Activated CD4-positive, CD25-positive, alpha-beta regulatory T cell (primary cell): Measurements from ENCODE around the gene PDIK1L.

Experiments
- DNase-seq, 4 experiments: peaks; one replicate each; lab custom pipeline; 2025; lab: John Stamatoyannopoulos, UW

The PDIK1L gene

DNA sequence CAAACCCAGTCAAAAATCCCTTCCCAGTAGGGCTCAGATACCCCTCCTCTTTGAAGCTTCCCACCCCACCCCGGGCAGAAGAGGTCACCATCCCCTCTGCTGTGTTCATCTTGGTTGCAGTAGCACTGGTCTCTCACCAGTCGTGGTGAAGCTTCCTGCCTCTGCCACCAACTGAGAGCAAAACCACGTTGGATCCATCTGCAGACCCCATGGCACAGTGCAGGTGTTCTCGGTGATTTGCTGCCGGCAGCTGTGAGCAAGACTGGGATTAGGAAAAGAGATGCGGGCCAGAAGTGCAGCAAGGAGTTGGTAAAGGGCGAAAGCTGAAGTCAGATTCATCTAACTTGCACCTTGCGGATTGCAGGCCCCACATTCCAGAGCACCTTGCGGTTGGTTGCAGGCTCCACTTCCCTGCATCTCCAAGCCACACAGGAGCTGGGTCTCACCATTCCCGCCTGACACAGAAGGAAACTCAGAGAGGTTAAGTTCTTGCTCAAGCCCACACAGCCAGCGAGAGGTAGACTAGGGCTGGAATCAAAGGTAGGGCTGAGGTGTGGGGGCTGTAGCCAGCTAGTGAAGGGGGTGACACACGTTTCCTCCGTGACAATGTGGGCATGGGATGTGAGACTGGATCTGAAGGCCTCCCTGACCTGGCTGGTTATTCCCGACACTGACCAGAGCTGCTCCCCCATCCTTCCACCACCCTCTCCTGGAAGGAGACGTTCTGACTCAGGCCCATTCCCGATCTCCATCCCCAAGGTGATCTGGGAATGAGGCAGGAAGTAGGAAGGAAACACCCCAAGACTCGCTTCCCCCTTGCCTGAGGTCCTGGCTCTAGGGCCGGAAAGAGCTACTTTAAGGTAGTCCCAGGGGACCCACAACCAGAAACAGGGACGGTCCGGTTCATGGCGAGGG lies 44.0 kb downstream of the PDIK1L start:
- no peak for DNase-seq

DNA sequence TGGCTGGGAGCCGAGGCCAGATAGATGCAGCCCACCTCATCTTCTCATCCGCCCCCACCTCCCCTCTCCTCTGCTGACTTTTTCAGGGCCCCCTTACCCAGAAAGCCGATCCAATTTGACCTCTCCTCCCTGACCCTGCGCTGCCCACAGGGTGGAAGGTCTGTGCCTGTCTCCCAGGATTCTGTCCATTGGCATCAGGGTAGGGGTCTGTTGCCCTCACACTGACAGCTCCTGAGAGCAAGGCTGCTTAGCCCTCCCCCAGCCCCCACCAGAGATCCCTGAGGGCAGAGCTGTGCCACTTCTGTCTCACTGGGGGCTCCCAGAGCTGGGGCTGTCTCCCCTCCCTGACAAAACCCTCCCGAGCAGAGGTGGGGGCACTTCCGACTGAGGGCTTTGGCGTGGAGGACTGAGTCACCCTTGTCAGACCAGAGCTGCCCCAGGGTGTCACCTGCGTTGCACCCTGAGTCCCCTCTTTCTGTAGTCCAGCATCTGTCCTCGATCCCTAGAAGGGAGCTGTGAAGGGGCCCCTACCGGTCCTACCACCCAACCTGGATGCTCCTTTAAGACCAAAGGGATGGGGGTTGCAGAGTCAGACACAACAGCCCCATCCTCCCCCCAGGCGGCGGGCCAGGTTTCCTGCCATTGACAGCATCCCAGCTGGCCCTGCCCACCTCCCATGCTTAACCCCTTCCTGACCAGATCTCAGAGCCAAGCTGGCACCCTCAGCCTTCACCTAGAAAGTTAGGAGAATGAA lies 44.8 kb downstream of the PDIK1L start:
- DNase-seq: no peak

DNA sequence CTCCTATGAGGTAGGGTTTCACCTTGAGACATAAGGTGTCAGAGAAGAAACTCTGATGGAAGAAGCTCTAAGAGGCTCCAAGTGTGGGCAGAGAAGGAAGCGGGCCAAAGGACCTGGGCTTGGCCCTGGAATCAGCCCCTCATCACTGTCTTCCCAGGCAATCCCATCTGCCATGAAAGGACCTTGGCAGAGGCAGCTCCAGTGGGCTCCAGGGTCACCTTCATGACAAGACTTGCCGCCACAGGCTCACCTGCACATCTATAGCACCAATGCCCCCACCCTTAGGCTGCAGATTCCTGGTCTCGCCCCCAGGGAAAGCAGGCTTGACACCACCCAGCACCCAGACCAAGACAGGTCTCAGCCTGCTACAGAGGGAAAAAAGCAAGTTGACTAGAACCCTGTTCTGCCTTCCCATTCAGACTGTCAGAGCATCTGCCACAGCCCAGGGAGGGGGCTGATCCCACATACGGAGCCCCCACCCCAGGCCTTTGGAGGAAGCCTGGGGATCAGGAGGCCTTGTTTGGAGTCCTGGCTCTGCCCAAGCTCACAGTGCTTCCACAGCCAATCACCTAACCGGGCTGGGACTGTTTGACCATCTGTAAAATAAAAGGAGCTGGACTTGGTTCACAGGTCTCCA lies 46.8 kb downstream of the PDIK1L start:
- no peak for DNase-seq

DNA sequence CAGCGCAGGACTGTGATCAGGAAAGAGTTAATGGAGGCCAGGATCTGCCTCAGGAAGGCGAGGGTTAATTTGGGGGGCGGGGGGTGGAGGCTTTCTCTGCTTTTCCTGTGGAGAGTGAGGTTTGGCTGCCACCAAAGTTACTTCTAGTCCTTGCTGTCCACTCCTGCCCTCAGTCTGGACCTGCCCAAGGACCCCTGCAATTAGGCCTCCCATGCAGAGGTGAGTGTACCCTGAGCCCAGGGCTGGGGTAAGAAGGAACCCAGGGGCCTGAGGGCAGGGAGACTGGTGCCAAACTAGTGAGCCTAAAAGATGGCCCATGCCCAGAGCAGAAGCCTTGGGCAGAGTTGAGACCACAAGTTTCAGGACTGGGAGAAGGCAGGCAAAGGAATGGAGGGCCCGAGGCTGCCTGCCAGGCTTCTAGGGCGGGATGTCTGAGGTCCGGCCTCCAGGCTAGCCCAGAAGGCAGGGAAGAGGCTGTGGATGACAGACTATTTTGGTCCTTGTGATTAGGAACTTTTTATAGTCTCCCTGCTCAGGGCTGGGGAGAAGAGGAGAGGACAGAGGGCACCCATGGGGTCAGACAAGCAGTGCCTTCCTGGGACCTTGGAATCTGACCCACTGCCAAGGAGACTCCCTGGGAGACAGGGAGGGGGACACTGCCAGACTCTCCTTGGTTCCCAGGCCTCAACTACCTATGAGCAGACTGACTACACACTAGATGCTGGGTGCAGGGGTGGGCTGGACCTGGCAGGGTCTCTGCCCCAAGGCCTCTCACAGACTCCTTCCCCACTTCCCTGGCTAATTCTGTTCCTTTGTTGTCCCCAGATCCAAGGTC lies 47.5 kb downstream of the PDIK1L start, which contains the start of gene FAM110D:
Gene FAM110D (plus strand): TSS at position 172 of the 835 bp plus-strand sequence. CDS start 2,213 bp downstream, outside the sequence.
- DNase-seq: no peak

DNA sequence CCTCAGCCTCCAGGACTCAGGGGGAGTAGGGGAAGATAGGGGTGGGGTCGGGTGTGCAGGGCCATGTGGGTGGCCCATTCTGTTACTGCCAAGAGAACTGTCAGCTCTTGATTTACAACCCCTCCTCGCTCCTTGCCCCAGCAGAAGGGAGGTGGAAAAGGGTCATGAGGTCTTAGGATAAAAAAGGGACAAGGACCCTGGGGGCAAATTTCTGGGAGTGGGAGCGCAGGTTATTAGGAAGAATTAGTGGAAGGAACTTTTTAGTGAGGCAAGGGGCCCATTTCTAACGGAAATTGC lies 48.1 kb downstream of the PDIK1L start:
- no peak for DNase-seq

DNA sequence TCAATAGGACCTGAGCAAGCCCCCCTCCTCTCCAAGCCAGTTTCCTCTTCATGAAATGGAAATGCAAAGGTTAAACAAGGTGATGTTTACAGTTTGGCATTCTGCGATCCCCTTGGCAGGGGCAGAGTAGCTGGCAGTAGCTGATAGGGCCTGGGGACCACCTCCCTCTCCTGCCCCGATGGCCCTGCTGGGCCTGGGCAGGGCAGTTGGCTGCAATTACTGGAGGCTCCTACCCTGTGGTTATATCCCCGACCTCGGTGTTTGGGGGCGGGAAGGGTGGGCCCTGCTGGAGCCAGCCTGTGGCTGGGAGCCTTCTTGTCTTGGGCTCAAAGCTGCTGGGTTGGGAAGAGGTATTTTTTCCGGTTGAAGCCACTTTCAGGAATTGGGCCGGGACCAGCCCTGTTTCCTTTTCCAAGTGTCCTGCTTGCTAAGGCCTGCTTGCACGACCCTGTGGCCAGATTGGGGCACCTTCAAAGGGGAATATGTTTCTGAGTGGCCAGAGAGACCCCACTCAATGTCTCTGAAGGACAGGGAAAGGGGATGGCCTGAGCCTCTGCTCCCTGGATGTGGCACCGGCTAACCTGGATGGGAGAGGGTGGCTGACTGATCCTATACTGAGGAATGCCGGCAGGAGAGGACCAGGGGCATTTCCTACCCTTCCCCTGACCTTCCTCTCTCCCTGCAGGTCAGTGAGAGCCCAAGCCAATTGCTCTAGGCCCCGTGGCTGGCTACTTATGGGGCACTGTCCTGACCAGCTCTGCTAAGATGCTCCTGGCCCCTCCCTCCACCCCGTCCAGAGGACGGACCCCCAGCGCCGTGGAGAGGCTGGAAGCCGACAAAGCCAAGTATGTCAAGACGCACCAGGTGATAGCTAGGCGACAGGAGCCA lies 49.1 kb downstream of the PDIK1L start:
- no peak for DNase-seq

DNA sequence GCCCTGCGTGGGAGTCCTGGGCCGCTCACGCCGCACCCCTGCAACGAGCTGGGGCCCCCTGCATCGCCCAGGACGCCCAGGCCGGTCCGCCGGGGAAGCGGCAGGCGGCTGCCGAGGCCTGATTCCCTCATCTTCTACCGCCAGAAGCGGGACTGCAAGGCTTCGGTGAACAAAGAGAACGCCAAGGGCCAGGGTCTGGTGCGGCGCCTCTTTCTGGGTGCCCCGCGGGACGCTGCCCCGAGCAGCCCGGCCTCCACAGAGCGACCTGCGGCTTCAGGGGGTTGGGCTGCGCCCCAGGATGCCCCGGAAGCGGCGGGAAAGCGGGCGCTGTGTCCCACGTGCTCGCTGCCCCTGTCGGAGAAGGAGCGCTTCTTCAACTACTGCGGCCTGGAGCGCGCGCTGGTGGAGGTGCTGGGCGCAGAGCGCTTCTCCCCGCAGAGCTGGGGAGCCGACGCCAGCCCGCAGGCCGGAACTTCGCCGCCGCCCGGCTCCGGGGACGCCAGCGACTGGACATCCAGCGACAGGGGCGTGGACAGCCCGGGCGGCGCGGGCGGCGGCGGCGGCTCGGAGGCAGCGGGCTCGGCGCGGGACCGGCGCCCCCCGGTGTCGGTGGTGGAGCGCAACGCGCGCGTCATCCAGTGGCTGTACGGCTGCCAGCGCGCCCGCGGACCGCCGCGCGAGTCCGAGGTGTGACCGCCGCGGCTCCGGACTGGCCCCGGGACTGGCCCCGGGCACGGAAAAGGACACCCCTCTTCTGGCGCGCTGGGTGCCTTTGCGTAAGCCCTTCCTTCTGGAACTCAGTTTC lies 50.0 kb downstream of the PDIK1L start:
- no peak for DNase-seq

DNA sequence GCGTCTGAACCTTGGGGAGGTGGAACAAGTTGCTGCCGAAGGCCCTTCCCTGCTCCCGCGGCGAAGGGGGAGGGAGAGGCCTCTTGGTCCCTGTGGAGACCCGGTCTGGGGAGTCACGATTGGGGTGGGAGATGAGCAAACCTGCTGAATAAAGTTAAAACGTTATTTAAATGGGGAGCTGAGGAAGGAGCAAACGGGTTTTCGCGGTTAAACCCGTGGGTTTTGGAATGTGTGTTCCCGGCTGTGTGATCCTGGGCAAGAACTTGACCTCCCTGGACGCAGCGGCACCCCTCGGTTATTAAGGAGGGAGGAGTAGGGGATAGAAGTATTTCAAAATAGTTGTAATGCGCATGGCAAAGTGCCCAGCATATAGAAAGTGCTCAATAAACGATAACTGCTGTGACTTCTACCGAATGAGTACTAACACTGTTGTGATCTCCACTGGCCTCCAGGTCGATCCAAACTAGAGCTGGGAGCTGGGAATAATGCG lies 50.6 kb downstream of the PDIK1L start:
- DNase-seq: no peak

DNA sequence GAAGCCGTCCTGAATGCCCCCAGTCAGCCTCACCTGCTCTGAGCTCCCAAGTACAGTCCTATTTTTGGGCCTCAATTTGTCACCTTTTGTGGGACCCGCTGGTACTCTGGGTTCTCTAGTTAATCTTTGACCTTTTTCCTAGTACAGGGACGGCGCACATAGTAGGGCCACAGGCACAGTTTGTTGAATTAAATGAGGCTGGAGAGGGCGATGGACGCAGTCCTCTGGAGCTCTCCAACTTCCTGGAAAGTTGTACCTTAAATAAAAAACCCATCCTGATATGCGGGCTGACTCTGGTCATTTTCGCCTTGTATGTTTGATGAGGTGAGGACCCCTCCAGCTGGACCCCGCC lies 52.0 kb downstream of the PDIK1L start:
- no peak for DNase-seq

DNA sequence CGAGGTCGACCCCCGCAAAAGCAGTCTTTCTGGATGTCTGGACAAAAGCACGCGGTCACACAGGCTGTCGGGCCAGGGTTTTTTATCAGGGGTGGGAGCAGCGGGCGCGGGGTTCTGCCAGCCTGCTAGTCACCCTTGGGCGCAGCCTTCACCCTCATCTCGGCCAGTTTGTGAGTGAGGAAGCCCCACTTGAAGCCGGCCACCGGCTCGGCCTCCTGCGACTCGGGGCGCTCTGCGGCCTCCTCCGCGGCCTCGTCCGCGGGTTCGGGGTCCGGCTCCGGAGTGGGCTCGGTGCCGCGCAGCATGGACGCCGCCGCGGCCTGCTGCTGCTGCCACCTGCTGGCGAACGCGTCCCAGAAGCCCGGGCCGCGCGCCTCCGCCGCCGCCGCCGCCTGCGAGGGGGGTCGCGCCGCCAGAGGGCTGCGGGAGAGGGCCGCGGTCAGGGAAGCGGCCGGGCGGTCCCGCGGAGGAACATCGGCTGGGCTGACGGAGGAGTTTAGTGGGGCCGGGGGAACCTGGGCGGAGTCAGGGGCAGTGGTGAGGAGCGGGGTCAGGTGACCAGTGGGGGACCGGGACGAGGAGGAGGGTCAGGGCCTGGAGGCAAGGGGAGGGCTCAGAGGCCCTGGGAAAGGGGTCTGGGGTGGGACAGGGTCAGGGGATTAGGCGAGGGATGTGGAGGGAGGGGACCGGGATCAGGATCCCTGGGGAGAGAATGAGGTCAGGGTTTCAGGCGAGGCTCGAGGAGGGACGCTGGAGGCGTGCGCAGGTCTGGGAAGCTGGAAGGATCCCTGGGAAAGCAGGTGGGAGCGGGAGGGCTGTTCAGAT lies 52.6 kb downstream of the PDIK1L start:
- DNase-seq: peak in 3 of 4 experiments; percentile 25 to 31 (median 30)

DNA sequence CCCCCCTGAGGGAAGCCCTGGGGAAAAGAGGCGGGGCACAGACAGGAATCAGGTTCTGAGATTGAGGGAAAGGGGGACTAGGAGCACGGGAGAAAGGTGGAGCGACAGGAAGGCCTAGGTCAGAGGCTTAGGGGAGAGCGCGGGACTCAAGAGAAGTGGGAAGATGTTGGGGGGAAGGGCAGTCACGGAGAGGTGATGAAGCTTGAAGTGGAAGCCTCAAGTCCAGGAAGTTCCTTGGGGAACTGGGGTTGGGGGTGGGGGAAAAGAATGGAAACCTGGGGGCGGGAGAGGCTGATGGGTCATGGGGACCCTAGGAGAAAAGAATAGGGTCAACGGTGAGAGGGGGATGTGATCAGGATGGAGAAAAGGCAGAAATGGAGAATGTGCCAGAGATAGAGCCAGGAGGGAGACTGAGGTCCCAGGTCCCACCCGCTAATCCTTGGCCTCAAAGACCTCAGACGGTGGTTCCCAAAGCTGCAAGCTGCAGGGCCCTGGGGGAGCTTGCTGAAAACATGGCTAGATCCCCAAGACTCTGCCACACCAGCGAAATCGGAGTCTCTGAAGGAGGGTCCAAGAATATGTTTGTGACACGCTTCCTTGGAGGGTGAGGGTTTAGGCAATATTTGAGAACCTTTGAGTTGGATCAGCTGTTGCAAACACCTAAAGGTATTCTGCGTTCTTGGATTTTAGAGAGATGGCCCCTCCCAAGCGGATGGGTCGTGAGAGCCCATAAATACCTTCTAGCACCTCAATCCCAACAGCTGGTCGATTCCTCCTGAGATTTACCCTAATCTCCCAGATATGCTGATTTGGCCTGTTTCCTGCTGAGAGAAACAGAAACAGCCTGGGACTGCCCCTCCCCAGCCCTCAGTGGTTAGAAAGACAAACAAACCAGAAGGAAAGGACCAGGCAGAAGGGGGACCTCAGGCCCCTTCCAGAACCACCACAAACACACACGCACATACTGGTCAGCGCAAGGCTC lies 53.5 kb downstream of the PDIK1L start:
- DNase-seq: no peak

DNA sequence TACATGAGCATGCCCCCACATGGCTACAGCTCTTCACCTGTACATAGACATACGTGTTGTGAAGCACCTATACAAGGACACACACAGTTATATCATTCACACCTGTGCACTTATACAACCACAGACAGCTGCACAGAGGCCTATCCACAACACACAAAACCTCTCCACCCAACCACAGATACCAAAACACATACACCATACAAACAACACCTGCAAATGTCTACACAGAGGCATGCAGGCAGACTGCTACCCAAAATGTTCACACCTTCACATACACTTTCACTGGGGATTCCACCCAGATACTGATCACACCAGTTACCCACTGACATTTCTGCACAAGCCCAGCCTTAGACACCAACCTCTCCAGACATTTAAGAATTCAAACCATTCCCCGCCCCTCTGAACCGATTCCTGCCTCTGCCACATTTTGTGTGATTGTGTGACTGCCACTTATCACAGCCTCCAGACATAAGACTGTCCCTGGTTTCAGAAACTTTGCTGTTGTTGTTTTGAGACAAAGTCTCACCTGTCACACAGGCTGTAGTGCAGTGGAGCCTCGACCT lies 55.2 kb downstream of the PDIK1L start:
- no peak for DNase-seq

DNA sequence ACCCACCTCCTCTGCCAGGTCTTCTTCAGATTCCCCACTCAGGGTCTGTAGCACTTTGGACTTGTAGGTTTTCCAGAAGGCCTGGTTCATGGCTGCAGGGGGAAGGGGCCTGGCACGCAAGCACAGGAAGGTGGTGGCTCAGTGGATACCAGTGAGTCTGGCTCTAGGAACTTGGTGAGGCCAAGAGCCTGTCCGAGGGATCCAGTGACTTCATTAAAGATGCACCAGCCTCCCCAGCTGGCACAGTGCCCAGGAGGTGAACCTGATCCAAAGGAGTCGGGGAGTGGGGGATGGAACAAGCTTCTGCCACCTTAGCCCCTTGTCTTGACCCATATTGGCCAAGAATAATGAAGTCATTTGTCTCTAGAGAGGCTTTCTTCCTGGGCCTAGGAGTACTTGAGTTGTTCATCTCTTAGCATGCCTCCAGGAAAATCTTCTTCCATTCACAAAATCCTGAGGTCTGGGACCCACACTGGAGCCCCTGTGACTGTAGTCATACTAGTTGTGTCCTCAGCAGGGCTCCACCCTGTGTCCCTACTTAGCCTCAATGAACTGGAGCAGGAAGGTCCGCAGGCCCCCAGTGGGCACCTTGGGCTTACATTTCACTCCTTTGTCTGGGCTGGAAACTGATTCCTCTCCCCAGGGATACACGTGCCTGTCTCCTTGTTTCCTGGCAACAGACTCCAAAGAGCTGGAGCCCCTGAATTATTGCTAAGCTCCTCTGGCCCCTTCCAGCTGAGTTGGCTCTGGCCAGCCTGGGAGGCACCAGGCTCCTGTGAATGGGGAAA lies 57.0 kb downstream of the PDIK1L start, which contains the start of gene C1orf232:
Gene C1orf232 (minus strand): TSS at position 554 of the 788 bp plus-strand sequence. CDS start 464 bp downstream, at position 90.
- no peak for DNase-seq

DNA sequence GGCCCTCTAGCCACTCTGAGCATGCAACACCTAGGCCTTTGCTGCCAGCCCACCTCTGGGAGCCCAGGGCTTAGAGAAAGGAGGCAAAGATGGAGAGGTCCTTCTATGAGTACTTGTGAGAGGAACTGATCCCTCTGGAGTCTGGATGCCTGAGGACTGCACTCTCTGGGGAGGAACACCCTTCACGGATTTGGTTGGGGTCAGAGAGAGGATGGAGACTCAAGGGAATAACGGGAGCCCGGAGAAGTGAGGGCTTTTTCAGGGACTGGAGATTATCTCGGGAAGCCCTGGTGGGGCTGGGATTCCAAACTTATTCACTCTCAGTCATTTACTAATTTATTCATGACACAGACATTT lies 57.6 kb downstream of the PDIK1L start:
- no peak for DNase-seq

DNA sequence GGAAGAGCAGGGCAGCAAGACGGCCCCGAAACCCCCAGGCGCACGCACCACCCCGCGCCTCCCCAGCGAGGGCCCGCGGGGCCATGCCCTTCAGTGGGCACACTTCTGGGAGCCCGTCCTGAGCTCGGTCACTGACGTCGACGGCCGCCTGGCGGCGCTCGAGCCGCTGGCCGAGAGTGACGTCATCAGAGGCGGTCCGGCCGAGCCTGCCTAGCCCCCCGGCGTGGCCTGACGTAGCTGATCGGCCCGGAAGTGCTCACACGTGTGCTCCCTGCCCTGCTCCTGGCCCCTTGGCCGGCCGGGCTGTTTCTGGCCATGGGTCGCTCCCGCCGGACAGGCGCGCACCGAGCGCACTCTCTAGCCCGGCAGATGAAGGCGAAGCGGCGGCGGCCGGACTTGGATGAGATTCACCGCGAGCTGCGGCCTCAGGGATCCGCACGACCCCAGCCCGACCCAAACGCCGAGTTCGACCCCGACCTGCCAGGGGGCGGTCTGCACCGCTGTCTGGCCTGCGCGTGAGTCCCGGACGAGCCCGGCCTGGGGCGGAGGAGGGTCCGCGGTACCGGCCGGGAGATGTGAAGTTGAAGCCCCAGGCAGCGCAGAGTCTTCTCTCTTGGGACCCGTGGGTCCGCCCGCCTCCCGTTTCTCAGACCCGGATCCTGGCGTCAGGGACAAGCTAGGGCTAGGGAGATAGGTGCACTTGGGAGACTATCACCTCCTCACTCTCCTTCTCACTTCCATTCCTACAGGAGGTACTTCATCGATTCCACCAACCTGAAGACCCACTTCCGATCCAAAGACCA lies 58.2 kb downstream of the PDIK1L start, which contains the start of gene ZNF593:
Gene ZNF593 (plus strand): TSS at position 240 of the 803 bp plus-strand sequence. CDS start 76 bp downstream, at position 316.
- peak; percentile 64 to 77 (median 69) for DNase-seq

DNA sequence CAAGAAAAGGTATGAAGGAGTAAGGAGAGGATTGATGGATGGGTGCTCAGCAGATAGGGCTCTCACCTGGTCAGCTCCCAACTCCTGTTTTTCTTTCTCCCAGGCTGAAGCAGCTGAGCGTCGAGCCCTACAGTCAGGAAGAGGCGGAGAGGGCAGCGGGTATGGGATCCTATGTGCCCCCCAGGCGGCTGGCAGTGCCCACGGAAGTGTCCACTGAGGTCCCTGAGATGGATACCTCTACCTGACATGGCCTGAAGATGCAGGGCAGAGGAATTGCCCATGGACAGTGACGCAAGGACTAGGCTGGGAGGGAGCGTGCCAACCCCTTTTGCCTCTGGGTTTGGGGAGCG lies 58.8 kb downstream of the PDIK1L start:
- DNase-seq: no peak
